H9 (cell line): ENCODE measurements around the gene TUBD1. TPM values are rescaled to one million over a fixed set of nuclear protein-coding genes. Genes with fewer than 3 reads are reported as not detected.

Experiments used
- DNase-seq: peaks from one replicate; pipeline ENCODE4 v3.0.0-alpha.2; 2017
- H2AFZ ChIP-seq: one replicate; pipeline ENCODE4 v1.6.1; 2013; ENCODE audit warnings: mild to moderate bottlenecking, low read length, control low read depth, moderate library complexity
- H2AK5ac ChIP-seq: 2 replicates; pipeline ENCODE4 v1.6.1; 2013; ENCODE audit warnings: low read length, control low read depth, mixed read lengths; ENCODE audit not compliant: insufficient read length
- H2BK120ac ChIP-seq: one replicate; pipeline ENCODE4 v1.6.1; 2013; ENCODE audit warnings: low read depth, mild to moderate bottlenecking, low read length, control low read depth, inconsistent platforms; ENCODE audit not compliant: poor library complexity, severe bottlenecking
- H2BK12ac ChIP-seq: 2 replicates; pipeline ENCODE4 v1.6.1; 2013; ENCODE audit warnings: low read length, control low read depth, mixed read lengths, low read depth; ENCODE audit not compliant: insufficient read length
- H2BK15ac ChIP-seq: 2 replicates; pipeline ENCODE4 v1.6.1; 2013; ENCODE audit warnings: low read depth, low read length, control low read depth
- H2BK20ac ChIP-seq: one replicate; pipeline ENCODE4 v1.6.1; 2013; ENCODE audit warnings: low read depth, mild to moderate bottlenecking, low read length, control low read depth, inconsistent platforms; ENCODE audit not compliant: poor library complexity, severe bottlenecking
- H2BK5ac ChIP-seq: 2 replicates; pipeline ENCODE4 v1.6.1; 2013; ENCODE audit warnings: low read length, control low read depth, mixed read lengths; ENCODE audit not compliant: insufficient read length
- H3K14ac ChIP-seq: 2 replicates; pipeline ENCODE4 v1.6.1; 2013; ENCODE audit warnings: low read length, control low read depth; ENCODE audit not compliant: insufficient read depth
- H3K18ac ChIP-seq: 2 replicates; pipeline ENCODE4 v1.6.1; 2013; ENCODE audit warnings: low read depth, mild to moderate bottlenecking, mixed read lengths, low read length, control low read depth; ENCODE audit not compliant: insufficient read length
- H3K23ac ChIP-seq: 2 replicates; pipeline ENCODE4 v1.6.1; 2013; ENCODE audit warnings: low read length, control low read depth, mixed read lengths, low read depth; ENCODE audit not compliant: insufficient read length
- H3K23me2 ChIP-seq: 2 replicates; pipeline ENCODE4 v1.6.1; 2013; ENCODE audit warnings: low read depth, mild to moderate bottlenecking, mixed read lengths, low read length, control low read depth; ENCODE audit not compliant: insufficient read length, poor library complexity, severe bottlenecking
- H3K27ac ChIP-seq: 2 replicates; pipeline ENCODE4 v1.5.1; 2013; ENCODE audit warnings: low read length, control low read depth, mixed read lengths, low read depth; ENCODE audit not compliant: insufficient read length
- H3K27me3 ChIP-seq: 2 replicates; pipeline ENCODE4 v1.6.1; 2013; ENCODE audit warnings: low read length, control low read depth, inconsistent platforms; ENCODE audit not compliant: insufficient read depth
- H3K4ac ChIP-seq: 2 replicates; pipeline ENCODE4 v1.6.1; 2013; ENCODE audit warnings: low read depth, mild to moderate bottlenecking, control low read depth, inconsistent platforms, low read length, moderate library complexity
- H3K4me1 ChIP-seq: 2 replicates; pipeline ENCODE4 v1.6.1; 2013; ENCODE audit warnings: low read length, control low read depth, inconsistent platforms; ENCODE audit not compliant: insufficient read depth
- H3K4me2 ChIP-seq: 2 replicates; pipeline ENCODE4 v1.6.1; 2013; ENCODE audit warnings: low read length, control low read depth, mixed read lengths; ENCODE audit not compliant: insufficient read length, insufficient read depth
- H3K56ac ChIP-seq: 2 replicates; pipeline ENCODE4 v1.6.1; 2013; ENCODE audit warnings: low read depth, mild to moderate bottlenecking, mixed read lengths, low read length, control low read depth; ENCODE audit not compliant: insufficient read length
- H3K79me1 ChIP-seq: 2 replicates; pipeline ENCODE4 v1.6.1; 2013; ENCODE audit warnings: low read depth, mild to moderate bottlenecking, moderate library complexity, low read length, control low read depth, inconsistent platforms; ENCODE audit not compliant: insufficient read depth, poor library complexity, severe bottlenecking
- H3K79me2 ChIP-seq: 2 replicates; pipeline ENCODE4 v1.6.1; 2013; ENCODE audit warnings: low read length, control low read depth, inconsistent platforms; ENCODE audit not compliant: insufficient read depth
- H3K9ac ChIP-seq: 2 replicates; pipeline ENCODE4 v1.6.1; 2013; ENCODE audit warnings: low read length, control low read depth, mixed read lengths; ENCODE audit not compliant: insufficient read length; ENCODE audit errors: extremely low read depth
- H3K9me3 ChIP-seq: one replicate; pipeline ENCODE4 v1.6.1; 2013; ENCODE audit warnings: low read depth, low read length, inconsistent platforms; ENCODE audit not compliant: control insufficient read depth
- H3T11ph ChIP-seq: one replicate; pipeline ENCODE4 v1.6.1; 2013; ENCODE audit warnings: mild to moderate bottlenecking, low read length, control low read depth, inconsistent platforms
- H4K20me1 ChIP-seq: one replicate; pipeline ENCODE4 v1.6.1; 2013; ENCODE audit not compliant: control insufficient read depth, insufficient read length, insufficient read depth
- H4K5ac ChIP-seq: 2 replicates; pipeline ENCODE4 v1.6.1; 2013; ENCODE audit warnings: low read depth, mild to moderate bottlenecking, mixed read lengths, low read length, control low read depth; ENCODE audit not compliant: insufficient read length
- H4K8ac ChIP-seq: replicated peaks from 2 replicates; pipeline ENCODE4 v1.6.1; 2013; ENCODE audit warnings: low read length, control low read depth, mixed read lengths, low read depth; ENCODE audit not compliant: insufficient read length
- H4K91ac ChIP-seq: 2 replicates; pipeline ENCODE4 v1.6.1; 2013; ENCODE audit warnings: low read depth, mild to moderate bottlenecking, moderate library complexity, mixed read lengths, low read length, control low read depth; ENCODE audit not compliant: insufficient read length
- H3K27ac Mint-ChIP-seq, 3 experiments: 2 replicates in 2 of 3; 3 replicates in 1 of 3; pipeline ENCODE4 v1.8.0; 2020 to 2021; ENCODE audit warnings: mixed read lengths in 3 of 3, mild to moderate bottlenecking in 1 of 3, moderate library complexity in 1 of 3
- H3K27me3 Mint-ChIP-seq: 2 replicates; pipeline ENCODE4 v1.8.0; 2021; ENCODE audit warnings: low read depth, mild to moderate bottlenecking, moderate library complexity, mixed read lengths
- H3K36me3 Mint-ChIP-seq, 3 experiments: 2 replicates in 2 of 3; 3 replicates in 1 of 3; pipeline ENCODE4 v1.8.0; 2020 to 2021; ENCODE audit warnings: low read depth in 3 of 3, mixed read lengths in 3 of 3; ENCODE audit not compliant: insufficient read depth in 1 of 3
- H3K4me1 Mint-ChIP-seq, 2 experiments: 2 replicates each; pipeline ENCODE4 v1.8.0; 2020; ENCODE audit warnings: mixed read lengths in 2 of 2
- H3K4me3 Mint-ChIP-seq, 2 experiments: 2 replicates in 1 of 2; 3 replicates in 1 of 2; pipeline ENCODE4 v1.8.0; 2020 to 2021; ENCODE audit warnings: mild to moderate bottlenecking in 2 of 2, mixed read lengths in 2 of 2, moderate library complexity in 1 of 2
- H3K9me3 Mint-ChIP-seq, 2 experiments: 2 replicates in 1 of 2; 3 replicates in 1 of 2; pipeline ENCODE4 v1.8.0; 2020; ENCODE audit warnings: mild to moderate bottlenecking in 2 of 2, mixed read lengths in 2 of 2, moderate library complexity in 1 of 2
- CTCF ChIP-seq: fragments of 200-600 bp; sonication (generic); conservative IDR thresholded peaks from 3 replicates; pipeline ENCODE4 v1.8.0; 2021; ENCODE audit warnings: antibody characterized with exemption, mild to moderate bottlenecking
- WGBS: extraction: QIAGEN DNeasy Blood & Tissue Kit; methylation state at CpG from one replicate; pipeline ENCODE4 v1.1.7; 2013; ENCODE audit warnings: missing lambda C conversion rate, low lambda C conversion rate, mixed read lengths; ENCODE audit not compliant: insufficient read length; ENCODE audit errors: extremely low coverage; 5-methylcytosine and 5-hydroxymethylcytosine counted together
- total RNA-seq: library from RNA; stranded (reverse); gene quantifications from 2 replicates; pipeline ENCODE4 v1.2.1, GENCODE V29; 2021

The TUBD1 gene
- total RNA-seq, 1 experiment from 2014 or later = 26.4 TPM

GRCh38 chr17:59840329-59841090, 52.2 kb downstream of the TUBD1 start:
- Histone ChIP-seq H3K4me1 (no peaks in the 10 kb centered on the region), H3K79me1 (no peaks in the 10 kb centered on the region), H3K56ac (no peak overlapping the region), H3K23ac (no peak overlapping the region), H4K5ac (no peak overlapping the region), H3K9me3 (no peaks in the 10 kb centered on the region), H4K91ac (no peak overlapping the region), H3K4me2 (peak overlapping the region; percentile 90), H3K18ac (no peak overlapping the region), H4K8ac (no peak overlapping the region), H3T11ph (no peak overlapping the region), H2BK12ac (no peak overlapping the region), H3K9ac (peak overlapping the region; percentile 100), H3K4ac (no peak overlapping the region), H3K14ac (no peak overlapping the region), H2AFZ (no peak overlapping the region), H3K27ac (peak overlapping the region; percentile 90), H2BK20ac (no peak overlapping the region), H3K27me3 (no peaks in the 10 kb centered on the region), H2AK5ac (no peak overlapping the region), H4K20me1 (no peaks in the 10 kb centered on the region), H2BK15ac (no peak overlapping the region), H2BK5ac (no peak overlapping the region), H3K79me2 (peaks cover 10% of the 10 kb centered on the region; the same call in 1 of the 2 replicates), H2BK120ac (no peak overlapping the region), H3K23me2 (peaks cover 3% of the 10 kb centered on the region)
- no peak for TF ChIP-seq CTCF
- Mint-ChIP-seq H3K36me3 (peaks cover 32 to 51% (median 49%) of the 10 kb centered on the region in 3 experiments), H3K27ac (peak overlapping the region; percentile 98 to 100 (median 98)), H3K4me3 (peak overlapping the region; percentile 89 to 94), H3K4me1 (peaks cover 33 to 42% of the 10 kb centered on the region in 2 experiments), H3K9me3 (no peaks in the 10 kb centered on the region; a peak in 2 of 5 replicates), H3K27me3 (no peaks in the 10 kb centered on the region)
- peak; percentile 82 for DNase-seq
- no CpG with 5 or more reads among the region's 4 CpGs for WGBS
